WTC11 (cell line): ENCODE data around the gene ERICH3. TPM values are rescaled to one million over a fixed set of nuclear protein-coding genes. Genes with fewer than 3 reads are reported as not detected.

Experiments used
- ATAC-seq: fragments of 200-7000 bp; cut with Tn5 transposase; 2 replicates; pipeline ENCODE4 v1.10.0; 2021; ENCODE audit warnings: mild to moderate bottlenecking, moderate library complexity
- CTCF ChIA-PET: fragments of 300-600 bp; sonication (Branson Sonifier 250); formaldehyde crosslinking; loops from one replicate; lab custom pipeline; 2021; ENCODE audit warnings: antibody characterized with exemption; lab: Charles Lee
- POLR2A ChIA-PET: fragments of 350-600 bp; sonication (Branson Sonifier 250); formaldehyde crosslinking; loops from one replicate; lab custom pipeline; 2021; ENCODE audit warnings: antibody characterized with exemption; lab: Charles Lee
- DNase-seq: peaks from one replicate; pipeline ENCODE4 v3.0.0; 2021; ENCODE audit warnings: low spot score
- H3K27ac Mint-ChIP-seq: 2 replicates; pipeline ENCODE4 v1.8.0; 2021; ENCODE audit warnings: mixed read lengths
- H3K27me3 Mint-ChIP-seq: 2 replicates; pipeline ENCODE4 v1.8.0; 2021; ENCODE audit warnings: low read depth, mild to moderate bottlenecking, moderate library complexity, mixed read lengths
- H3K36me3 Mint-ChIP-seq: 2 replicates; pipeline ENCODE4 v1.8.0; 2021; ENCODE audit warnings: mixed read lengths
- H3K4me1 Mint-ChIP-seq: 2 replicates; pipeline ENCODE4 v1.8.0; 2022; ENCODE audit warnings: mixed read lengths
- H3K4me3 Mint-ChIP-seq: 2 replicates; pipeline ENCODE4 v1.8.0; 2021; ENCODE audit warnings: mild to moderate bottlenecking, moderate library complexity, mixed read lengths
- H3K9me3 Mint-ChIP-seq: 2 replicates; pipeline ENCODE4 v1.8.0; 2021; ENCODE audit warnings: mixed read lengths
- AFF4 ChIP-seq: sonication (generic); formaldehyde crosslinking; IDR thresholded peaks from 2 replicates; pipeline ENCODE4 v1.8.1; 2023; ENCODE audit warnings: mild to moderate bottlenecking, missing genetic modification reagents, borderline replicate concordance
- ARID4B ChIP-seq: sonication (generic); formaldehyde crosslinking; IDR thresholded peaks from 2 replicates; pipeline ENCODE4 v1.8.0; 2023; ENCODE audit warnings: missing genetic modification reagents, mild to moderate bottlenecking, borderline replicate concordance
- ATF1 ChIP-seq: sonication (generic); formaldehyde crosslinking; IDR thresholded peaks from 2 replicates; pipeline ENCODE4 v1.8.1; 2023; ENCODE audit warnings: mild to moderate bottlenecking, moderate library complexity, missing genetic modification reagents
- ATF3 ChIP-seq: sonication (generic); formaldehyde crosslinking; conservative IDR thresholded peaks from 2 replicates; pipeline ENCODE4 v1.8.1; 2022; ENCODE audit warnings: mild to moderate bottlenecking, missing genetic modification reagents
- CDX4 ChIP-seq: fragments of 250-450 bp; sonication (Bioruptor Pico); IDR thresholded peaks from 2 replicates; pipeline ENCODE4 v1.9.0; 2021; ENCODE audit warnings: moderate library complexity, mild to moderate bottlenecking, inconsistent platforms, borderline replicate concordance
- E2F4 ChIP-seq: sonication (generic); formaldehyde crosslinking; IDR thresholded peaks from 2 replicates; pipeline ENCODE4 v1.8.1; 2022; ENCODE audit warnings: low read depth, mild to moderate bottlenecking, moderate library complexity, missing genetic modification reagents, borderline replicate concordance
- E2F5 ChIP-seq: sonication (generic); formaldehyde crosslinking; IDR thresholded peaks from 2 replicates; pipeline ENCODE4 v1.8.1; 2022; ENCODE audit warnings: mild to moderate bottlenecking, moderate library complexity, missing genetic modification reagents
- FOXJ3 ChIP-seq: sonication (generic); formaldehyde crosslinking; IDR thresholded peaks from 2 replicates; pipeline ENCODE4 v1.9.0; 2021; ENCODE audit warnings: missing genetic modification reagents, mild to moderate bottlenecking, borderline replicate concordance
- FOXP4 ChIP-seq: sonication (generic); formaldehyde crosslinking; IDR thresholded peaks from 2 replicates; pipeline ENCODE4 v1.8.0; 2022; ENCODE audit warnings: mild to moderate bottlenecking, missing genetic modification reagents
- NFATC4 ChIP-seq: fragments of 250-450 bp; sonication (Bioruptor Pico); IDR thresholded peaks from 2 replicates; pipeline ENCODE4 v1.9.0; 2021; ENCODE audit warnings: mild to moderate bottlenecking
- NFE2L1 ChIP-seq: sonication (generic); formaldehyde crosslinking; IDR thresholded peaks from 2 replicates; pipeline ENCODE4 v1.8.1; 2023; ENCODE audit warnings: missing genetic modification reagents
- NFYB ChIP-seq: sonication (generic); formaldehyde crosslinking; conservative IDR thresholded peaks from 2 replicates; pipeline ENCODE4 v1.8.0; 2022; ENCODE audit warnings: low read depth, missing genetic modification reagents
- OVOL2 ChIP-seq: fragments of 250-450 bp; sonication (Bioruptor Pico); IDR thresholded peaks from 2 replicates; pipeline ENCODE4 v1.9.0; 2021; ENCODE audit warnings: mild to moderate bottlenecking, borderline replicate concordance
- SP1 ChIP-seq: sonication (generic); formaldehyde crosslinking; conservative IDR thresholded peaks from 2 replicates; pipeline ENCODE4 v1.8.1; 2022; ENCODE audit warnings: missing genetic modification reagents
- TEAD1 ChIP-seq: sonication (generic); formaldehyde crosslinking; IDR thresholded peaks from 2 replicates; pipeline ENCODE4 v1.8.0; 2022; ENCODE audit warnings: mild to moderate bottlenecking, missing genetic modification reagents
- USF1 ChIP-seq: sonication (generic); formaldehyde crosslinking; IDR thresholded peaks from 2 replicates; pipeline ENCODE4 v1.8.0; 2022; ENCODE audit warnings: mild to moderate bottlenecking, missing genetic modification reagents
- ZNF263 ChIP-seq: sonication (generic); formaldehyde crosslinking; IDR thresholded peaks from 2 replicates; pipeline ENCODE4 v1.8.1; 2022; ENCODE audit warnings: low read depth, mild to moderate bottlenecking, moderate library complexity, missing genetic modification reagents
- ZSCAN18 ChIP-seq: fragments of 250-450 bp; sonication (Bioruptor Pico); IDR thresholded peaks from 2 replicates; pipeline ENCODE4 v2.1.2; 2022; ENCODE audit warnings: mild to moderate bottlenecking, moderate library complexity
- total RNA-seq: library from RNA; stranded (reverse); gene quantifications from 3 replicates; pipeline ENCODE4 v1.2.3, GENCODE V29; 2021

ERICH3 gene
- total RNA-seq, 1 experiment from 2014 or later, result 0.07 TPM

GRCh38 chr1:74534241-74534640, 139.4 kb downstream of the ERICH3 start:
- no peak for ATAC-seq
- no peaks in the 10 kb centered on the region for H3K4me1 Mint-ChIP-seq
- DNase-seq, result no peak
- H3K27ac Mint-ChIP-seq, result no peak overlapping the region
- TF ChIP-seq SP1 (CRISPR knock-in tag), result no peak
- TF ChIP-seq NFYB (CRISPR knock-in tag), result no peak
- TF ChIP-seq FOXP4 (CRISPR knock-in tag), result no peak
- TF ChIP-seq OVOL2 (CRISPR knock-in tag), result no peak
- TF ChIP-seq ARID4B, result no peak
- no peak for TF ChIP-seq E2F4 (CRISPR knock-in tag)
- TF ChIP-seq NFATC4 (CRISPR knock-in tag), result no peak
- TF ChIP-seq E2F5 (CRISPR knock-in tag), result no peak
- TF ChIP-seq USF1 (CRISPR knock-in tag), result no peak
- no peak for TF ChIP-seq ZSCAN18 (CRISPR knock-in tag)
- no peak for TF ChIP-seq TEAD1 (CRISPR knock-in tag)
- no peak for TF ChIP-seq NFE2L1 (CRISPR knock-in tag)
- no peak for TF ChIP-seq ATF1 (CRISPR knock-in tag)
- no peak for TF ChIP-seq AFF4 (CRISPR knock-in tag)
- no peak for TF ChIP-seq FOXJ3 (CRISPR knock-in tag)
- TF ChIP-seq ZNF263 (CRISPR knock-in tag), result no peak
- no peak for TF ChIP-seq CDX4 (CRISPR knock-in tag)
- TF ChIP-seq ATF3 (CRISPR knock-in tag), result no peak
- ChIA-PET CTCF (no interaction called here), POLR2A (interaction anchor here (1.0 kb wide), 1 partner anchor 38 kb away, joined by 3 read pairs; no protein-coding TSS in a partner anchor)
- no peak overlapping the region for H3K4me3 Mint-ChIP-seq
- no peaks in the 10 kb centered on the region for H3K9me3 Mint-ChIP-seq
- H3K36me3 Mint-ChIP-seq, result no peaks in the 10 kb centered on the region
- H3K27me3 Mint-ChIP-seq, result no peaks in the 10 kb centered on the region
